Activated T-helper 2 cell treated with anti-CD3 and anti-CD28 coated beads, Interferon-gamma antibody, Interleukin-2, Interleukin-4, amounts not matched to agents 10 μg/mL and 5 μg/mL and 100 μg/mL, durations not matched to agents 14 hours and 24 hours and 36 hours (primary cell): Measurements from ENCODE around the gene NR2C2. TPM values are rescaled to one million over a fixed set of nuclear protein-coding genes. Genes with fewer than 3 reads are reported as not detected.

ENCODE experiments used
- DNase-seq: peaks from one replicate; pipeline ENCODE4 v3.0.0; 2021; ENCODE audit warnings: low spot score
- H3K27ac Mint-ChIP-seq: one replicate; pipeline ENCODE4 v1.8.0; 2021; ENCODE audit warnings: mixed read lengths
- H3K27me3 Mint-ChIP-seq: one replicate; pipeline ENCODE4 v1.8.0; 2021; ENCODE audit warnings: low read depth, mixed read lengths
- H3K36me3 Mint-ChIP-seq: one replicate; pipeline ENCODE4 v1.8.0; 2021; ENCODE audit warnings: low read depth, mixed read lengths
- H3K4me1 Mint-ChIP-seq: one replicate; pipeline ENCODE4 v1.8.0; 2021; ENCODE audit warnings: low read depth, mixed read lengths
- H3K4me3 Mint-ChIP-seq: one replicate; pipeline ENCODE4 v1.8.0; 2021; ENCODE audit warnings: low read depth, mild to moderate bottlenecking, moderate library complexity, mixed read lengths
- H3K9me3 Mint-ChIP-seq: one replicate; pipeline ENCODE4 v1.8.0; 2021; ENCODE audit warnings: mixed read lengths
- intact Hi-C: fragments of 100-400 bp; cut with micrococcal nuclease; formaldehyde crosslinking; loops from one replicate; pipeline ENCODE4 v1.15.1; 2023
- total RNA-seq: library from RNA; stranded (reverse); gene quantifications from 2 replicates; pipeline ENCODE4 v1.2.3, GENCODE V29; 2022

NR2C2 gene
- total RNA-seq, 1 donor from 2014 or later: 48.3 TPM

DNA sequence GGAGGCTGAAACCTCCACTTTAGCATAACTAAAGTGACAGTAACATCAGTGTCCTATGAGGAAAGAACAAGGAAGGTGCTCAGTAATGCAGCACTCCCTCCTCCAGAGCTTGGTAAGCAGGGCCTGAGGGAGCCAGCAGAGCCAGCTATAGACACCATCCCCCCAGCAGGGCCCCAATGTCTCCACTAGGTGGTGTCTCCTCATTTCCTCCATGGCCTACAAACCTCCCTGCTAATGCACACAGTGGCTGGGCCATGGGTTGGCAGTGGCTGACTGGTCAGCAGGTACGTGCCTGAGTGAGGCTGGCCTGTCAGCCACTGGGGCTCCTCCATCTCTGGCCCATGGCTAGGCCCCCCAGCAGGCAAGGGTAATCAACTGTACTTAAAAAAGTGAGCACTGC lies 104.1 kb downstream of the NR2C2 start:
- Mint-ChIP-seq H3K27ac (no peak overlapping the region), H3K36me3 (peaks cover 82% of the 10 kb centered on the region)
- intact Hi-C loops: no loop called here

DNA sequence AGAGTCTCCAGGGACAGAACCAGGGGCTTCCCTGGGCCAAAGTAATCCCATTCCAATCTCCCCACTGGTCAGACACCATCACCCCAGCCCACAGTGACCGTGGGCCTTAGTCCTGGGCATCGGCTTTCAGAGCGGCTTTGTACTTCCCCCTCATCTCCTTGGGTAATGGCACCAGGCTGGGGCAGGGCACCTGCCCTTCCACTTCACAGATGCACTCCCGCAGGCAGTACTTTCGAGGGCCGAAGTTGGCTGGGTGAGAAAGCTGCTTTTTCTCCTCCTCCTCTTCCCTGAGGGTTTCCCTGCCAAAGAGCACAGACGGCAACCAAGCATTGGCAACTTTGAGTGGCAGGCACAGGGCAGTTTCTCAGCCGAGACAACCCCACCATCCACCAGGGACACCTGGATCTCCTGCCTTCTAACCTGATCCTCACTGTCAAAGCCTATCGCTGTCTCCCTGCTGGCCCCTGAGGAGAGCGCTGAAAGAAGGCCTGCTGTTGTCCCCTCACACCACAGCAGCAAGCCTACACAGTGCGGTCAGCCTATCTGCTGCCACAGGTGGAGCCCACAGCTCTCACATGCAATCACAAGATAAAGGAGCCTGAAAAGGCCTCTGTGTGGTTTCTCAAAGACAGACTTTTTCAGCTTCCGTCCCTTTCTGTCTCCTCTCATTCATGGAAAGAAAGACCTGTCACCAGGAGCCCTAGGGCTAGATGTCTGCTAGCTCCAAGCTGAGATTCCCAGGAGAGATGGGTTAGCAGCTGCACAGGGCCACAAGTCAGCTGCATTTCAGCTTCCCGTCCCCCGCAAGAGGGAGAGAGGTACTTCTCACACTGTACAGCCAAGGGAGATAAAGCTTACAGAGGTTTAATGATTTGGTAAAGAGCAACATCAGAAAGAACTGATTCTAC lies 105.2 kb downstream of the NR2C2 start:
- Mint-ChIP-seq H3K36me3 (peaks cover 82% of the 10 kb centered on the region), H3K4me1 (peaks cover 24% of the 10 kb centered on the region), H3K27me3 (no peaks in the 10 kb centered on the region), H3K9me3 (no peaks in the 10 kb centered on the region), H3K27ac (no peak overlapping the region), H3K4me3 (no peak overlapping the region)
- intact Hi-C loops: no loop called here
- no peak for DNase-seq

More for the DNA sequence above, 104.1 kb downstream of the NR2C2 start:
- peaks cover 21% of the 10 kb centered on the region for H3K4me1 Mint-ChIP-seq
- H3K4me3 Mint-ChIP-seq: no peak overlapping the region
- DNase-seq: peak; percentile 18
- H3K9me3 Mint-ChIP-seq: no peaks in the 10 kb centered on the region
- no peaks in the 10 kb centered on the region for H3K27me3 Mint-ChIP-seq

DNA sequence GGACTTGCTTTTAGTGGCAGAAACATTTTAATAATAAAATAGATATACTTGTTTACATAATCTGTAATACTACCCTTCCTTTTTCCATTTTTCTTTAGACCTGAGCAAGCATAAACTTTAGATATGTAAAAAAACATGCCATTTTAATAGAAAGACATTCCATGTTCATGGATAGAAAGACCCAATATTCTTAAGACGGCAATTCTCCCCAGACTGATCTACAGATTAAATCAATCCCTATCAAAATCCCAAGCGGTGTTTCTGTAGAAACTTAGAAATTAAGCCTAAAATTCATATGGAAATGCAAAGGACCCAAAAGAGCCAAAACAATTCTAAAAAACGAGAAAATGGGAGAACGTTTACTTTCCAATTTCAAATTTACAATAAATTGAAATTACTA lies 106.2 kb downstream of the NR2C2 start:
- no peaks in the 10 kb centered on the region for H3K9me3 Mint-ChIP-seq
- no peak overlapping the region for H3K27ac Mint-ChIP-seq
- DNase-seq: no peak
- H3K4me3 Mint-ChIP-seq: no peak overlapping the region
- H3K4me1 Mint-ChIP-seq: peaks cover 25% of the 10 kb centered on the region
- H3K36me3 Mint-ChIP-seq: peaks cover 85% of the 10 kb centered on the region
- no peaks in the 10 kb centered on the region for H3K27me3 Mint-ChIP-seq
- intact Hi-C loops: no loop called here

DNA sequence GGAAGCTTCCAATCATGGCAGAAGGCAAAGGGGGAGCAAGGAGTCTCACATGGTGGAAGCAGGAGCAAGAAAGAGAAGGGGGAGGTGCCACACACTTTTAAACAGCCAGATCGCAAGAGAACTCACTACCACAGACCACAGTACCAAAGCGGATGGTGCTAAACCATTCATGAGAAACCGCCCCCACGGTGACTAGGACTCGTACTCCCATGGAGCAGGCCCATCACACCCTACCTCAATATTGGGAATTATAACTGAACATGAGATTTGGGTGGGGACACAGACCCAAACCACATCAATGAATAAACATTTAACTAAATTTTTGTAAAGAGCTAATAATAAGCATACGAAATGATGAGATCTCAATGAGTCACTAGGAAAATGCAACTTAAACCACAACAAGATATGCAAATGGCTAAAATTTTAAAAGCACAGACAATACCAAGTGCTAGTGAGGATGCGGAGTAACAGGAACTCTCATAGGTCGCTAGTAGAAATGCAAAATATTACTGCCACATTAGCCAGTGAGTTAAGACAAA lies 107.7 kb downstream of the NR2C2 start:
- Mint-ChIP-seq H3K4me1 (peaks cover 28% of the 10 kb centered on the region), H3K36me3 (peaks cover 86% of the 10 kb centered on the region), H3K27me3 (no peaks in the 10 kb centered on the region), H3K9me3 (no peaks in the 10 kb centered on the region), H3K27ac (peak overlapping the region; percentile 79), H3K4me3 (peak overlapping the region; percentile 2)
- intact Hi-C loops: loop anchor here (1.0 to 2.0 kb wide), 2 partner anchors 10 to 44 kb away; partner anchors contain the start of genes MRPS25 and RBSN
- DNase-seq: peak; percentile 46

DNA sequence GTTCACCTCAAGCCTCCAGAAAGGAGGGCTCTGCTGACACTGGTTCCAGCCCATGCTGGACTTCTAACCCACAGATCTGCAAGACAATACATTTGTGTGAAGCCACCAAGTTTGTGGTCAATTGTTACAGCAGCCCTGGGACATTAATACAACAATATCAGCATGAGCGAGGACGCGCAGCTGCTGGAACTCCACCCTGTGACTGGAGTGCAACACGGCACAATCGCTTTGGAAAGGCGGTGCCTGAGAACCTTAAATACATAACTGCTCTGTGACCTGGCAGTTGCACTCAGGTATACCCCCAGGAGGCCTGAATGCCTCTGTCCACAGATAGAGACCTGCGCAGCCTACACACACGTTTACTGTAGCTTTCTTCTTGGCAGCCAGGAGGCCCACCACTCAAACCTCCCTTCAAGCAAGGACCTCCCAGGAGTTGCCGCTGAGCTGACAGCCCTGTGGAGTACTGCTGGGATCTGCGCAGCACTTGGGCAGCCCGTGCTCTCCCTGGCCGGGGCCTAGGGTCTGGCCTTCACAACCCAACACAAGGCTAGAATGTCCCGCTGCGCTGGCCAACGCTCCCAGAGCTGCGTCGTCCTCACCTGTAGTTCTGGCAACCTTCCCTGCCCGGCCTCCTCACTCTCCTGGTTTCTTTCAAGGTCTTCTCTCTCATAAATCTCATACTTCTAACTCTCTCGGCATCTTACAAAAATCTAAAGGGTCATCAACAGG lies 109.5 kb downstream of the NR2C2 start:
- intact Hi-C loops: no loop called here
- H3K27ac Mint-ChIP-seq: no peak overlapping the region
- H3K4me1 Mint-ChIP-seq: peaks cover 25% of the 10 kb centered on the region
- DNase-seq: no peak
- no peaks in the 10 kb centered on the region for H3K27me3 Mint-ChIP-seq
- H3K36me3 Mint-ChIP-seq: peaks cover 80% of the 10 kb centered on the region
- no peak overlapping the region for H3K4me3 Mint-ChIP-seq
- H3K9me3 Mint-ChIP-seq: no peaks in the 10 kb centered on the region

DNA sequence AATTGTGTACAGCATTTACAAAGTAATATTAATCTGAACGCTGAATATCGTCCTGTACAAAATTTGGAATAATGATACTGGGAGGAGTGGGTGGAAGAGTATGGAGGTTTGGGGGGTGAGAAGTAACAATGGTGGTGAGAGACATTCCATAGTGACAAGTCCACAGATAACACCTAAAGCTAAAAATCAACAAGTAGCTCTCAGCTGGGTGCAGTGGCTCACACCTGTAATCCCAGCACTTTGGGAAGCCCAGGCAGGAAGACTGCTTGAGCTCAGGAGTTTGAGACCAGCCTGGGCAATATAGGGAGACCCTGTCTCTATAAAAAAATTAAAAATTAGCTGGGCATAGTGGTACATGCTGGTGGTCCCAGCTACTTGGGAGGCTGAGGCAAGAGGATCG lies 112.6 kb downstream of the NR2C2 start:
- Mint-ChIP-seq H3K27me3 (no peaks in the 10 kb centered on the region), H3K4me1 (peaks cover 26% of the 10 kb centered on the region), H3K4me3 (no peak overlapping the region), H3K36me3 (peaks cover 64% of the 10 kb centered on the region), H3K9me3 (no peaks in the 10 kb centered on the region), H3K27ac (no peak overlapping the region)
- intact Hi-C loops: no loop called here
- DNase-seq: no peak

DNA sequence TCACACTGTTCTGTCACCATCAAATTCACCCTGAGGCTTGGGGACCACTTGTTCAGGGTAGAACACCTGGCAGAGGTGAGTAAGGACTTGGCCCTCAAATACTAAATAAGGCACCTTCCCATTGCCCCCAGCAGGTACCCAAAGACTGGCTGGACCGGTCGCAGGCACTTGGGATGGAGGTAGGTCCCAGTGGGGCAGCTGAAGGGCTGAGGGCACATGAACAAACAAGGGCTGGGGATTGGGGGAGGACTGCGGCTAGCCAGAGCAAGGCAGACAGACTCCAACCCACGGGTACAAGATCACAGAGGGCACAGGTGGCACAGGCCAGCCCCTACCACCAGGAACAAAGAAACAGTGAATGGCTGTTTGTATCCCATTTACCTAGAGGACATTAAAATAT lies 115.9 kb downstream of the NR2C2 start:
- H3K4me1 Mint-ChIP-seq: peaks cover 22% of the 10 kb centered on the region
- H3K4me3 Mint-ChIP-seq: peak overlapping the region; percentile 94
- H3K27ac Mint-ChIP-seq: peak overlapping the region; percentile 43
- no peak for DNase-seq
- H3K9me3 Mint-ChIP-seq: no peaks in the 10 kb centered on the region
- H3K36me3 Mint-ChIP-seq: peaks cover 36% of the 10 kb centered on the region
- H3K27me3 Mint-ChIP-seq: no peaks in the 10 kb centered on the region
- intact Hi-C loops: no loop called here

DNA sequence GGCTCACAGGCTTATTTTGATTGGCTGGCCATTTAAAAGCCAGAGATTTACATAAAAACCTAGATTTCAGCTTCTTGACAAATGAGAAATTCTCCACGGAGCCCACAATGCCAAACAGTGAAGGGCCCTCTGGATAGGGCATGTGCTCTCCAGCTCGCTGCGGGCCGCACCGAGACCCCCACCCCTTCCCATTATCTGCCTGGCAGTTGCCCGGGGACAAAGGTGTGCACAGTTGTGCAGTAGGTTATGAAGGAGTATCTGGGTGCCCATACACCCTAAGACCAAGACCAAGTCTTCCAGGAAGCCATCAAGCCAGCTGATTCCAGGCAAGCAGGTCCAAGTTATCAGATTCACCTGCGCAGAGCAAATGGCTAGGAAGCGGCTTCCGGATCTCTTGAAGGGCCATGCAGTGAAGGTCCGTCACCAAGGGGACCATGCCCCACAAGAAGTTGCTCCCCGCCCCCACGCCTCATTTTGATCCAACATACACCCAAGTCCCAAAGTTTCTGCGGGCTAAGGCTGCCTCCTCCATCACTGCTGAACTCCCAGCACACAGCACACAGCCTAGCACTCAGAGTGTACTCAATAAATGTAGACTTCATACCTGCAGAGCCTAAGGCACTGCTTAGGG lies 116.4 kb downstream of the NR2C2 start:
- Mint-ChIP-seq H3K27me3 (no peaks in the 10 kb centered on the region), H3K4me1 (peaks cover 22% of the 10 kb centered on the region), H3K4me3 (peak overlapping the region; percentile 94), H3K36me3 (peaks cover 31% of the 10 kb centered on the region), H3K27ac (peak overlapping the region; percentile 93), H3K9me3 (no peaks in the 10 kb centered on the region)
- intact Hi-C loops: no loop called here
- no peak for DNase-seq

DNA sequence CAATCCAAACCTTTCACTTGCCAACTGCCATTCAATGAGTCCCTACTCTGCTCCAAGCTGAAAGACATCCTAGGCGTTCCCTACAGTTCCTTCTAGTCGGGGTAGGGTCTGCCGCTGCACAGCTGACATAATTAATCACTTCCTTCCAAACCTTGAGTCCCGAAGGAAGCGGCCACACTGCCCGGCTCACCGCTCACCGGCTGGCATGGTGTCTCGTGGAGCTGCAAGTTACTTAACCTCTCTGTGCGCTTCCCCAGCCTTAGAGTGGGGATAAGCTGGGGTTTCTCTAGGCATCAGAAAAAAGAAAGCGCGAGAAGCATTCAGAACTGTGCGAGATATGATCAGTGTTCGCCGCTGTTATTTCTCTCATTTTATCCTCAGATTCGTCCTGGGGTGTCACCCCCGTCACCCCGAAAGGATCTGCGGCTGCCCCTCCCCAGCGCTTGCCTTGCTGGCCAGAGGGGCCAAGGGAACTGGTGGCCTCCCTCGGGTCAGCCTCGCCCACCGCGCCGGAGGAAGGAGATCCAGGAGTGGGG lies 117.0 kb downstream of the NR2C2 start:
- H3K4me1 Mint-ChIP-seq: peaks cover 22% of the 10 kb centered on the region
- peaks cover 27% of the 10 kb centered on the region for H3K36me3 Mint-ChIP-seq
- H3K4me3 Mint-ChIP-seq: peak overlapping the region; percentile 94
- DNase-seq: peak; percentile 29
- H3K27me3 Mint-ChIP-seq: no peaks in the 10 kb centered on the region
- H3K9me3 Mint-ChIP-seq: no peaks in the 10 kb centered on the region
- H3K27ac Mint-ChIP-seq: peak overlapping the region; percentile 93
- intact Hi-C loops: no loop called here

DNA sequence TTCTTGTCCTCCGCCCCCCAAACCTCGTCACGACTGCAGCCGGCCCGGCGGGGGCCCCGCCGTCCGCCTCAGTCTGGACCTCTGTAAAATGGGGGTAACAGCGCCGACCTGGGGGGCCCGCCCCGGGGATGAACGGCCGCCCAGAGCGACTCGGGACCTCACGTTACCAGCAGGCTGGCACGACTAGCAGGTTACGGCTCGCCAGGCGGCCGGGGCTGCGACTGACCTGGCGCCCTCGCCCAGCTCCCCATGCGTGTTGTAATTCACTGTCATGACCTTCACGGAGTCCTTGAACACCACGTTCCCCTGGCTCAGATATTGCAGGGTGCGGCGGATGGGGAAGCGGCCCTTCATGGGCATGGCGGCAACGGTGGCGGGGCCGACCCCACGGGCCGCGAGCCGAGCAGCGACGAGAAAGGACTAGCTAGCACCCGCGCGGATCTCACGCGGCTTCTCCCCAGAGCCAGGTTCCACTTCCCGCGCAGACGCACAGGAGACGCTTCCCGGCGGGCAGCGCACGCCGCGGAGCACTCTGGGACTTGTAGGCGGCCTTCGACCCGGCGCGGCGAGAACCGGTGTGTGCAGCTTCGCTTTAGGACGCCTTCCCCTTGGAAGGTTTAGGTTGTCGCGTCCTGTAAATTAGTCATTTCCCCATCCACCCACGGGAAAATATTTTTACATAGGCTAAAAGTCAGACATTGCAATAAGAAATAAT lies 117.6 kb downstream of the NR2C2 start, which contains the start of gene MRPS25:
TSS of gene MRPS25 (minus strand) at position 481 of the 715 bp plus-strand sequence. CDS start at position 360, 121 bp downstream.
- DNase-seq: peak; percentile 88
- intact Hi-C loops: loop anchor here (1.0 kb wide), 4 partner anchors 10 to 141 kb away; partner anchors contain the start of genes CAPN7 and RBSN
- Mint-ChIP-seq H3K36me3 (peaks cover 22% of the 10 kb centered on the region), H3K9me3 (no peaks in the 10 kb centered on the region), H3K4me1 (peaks cover 20% of the 10 kb centered on the region), H3K27ac (peak within 1 kb of the TSS; percentile 93), H3K4me3 (peak within 1 kb of the TSS; percentile 94), H3K27me3 (no peaks in the 10 kb centered on the region)

DNA sequence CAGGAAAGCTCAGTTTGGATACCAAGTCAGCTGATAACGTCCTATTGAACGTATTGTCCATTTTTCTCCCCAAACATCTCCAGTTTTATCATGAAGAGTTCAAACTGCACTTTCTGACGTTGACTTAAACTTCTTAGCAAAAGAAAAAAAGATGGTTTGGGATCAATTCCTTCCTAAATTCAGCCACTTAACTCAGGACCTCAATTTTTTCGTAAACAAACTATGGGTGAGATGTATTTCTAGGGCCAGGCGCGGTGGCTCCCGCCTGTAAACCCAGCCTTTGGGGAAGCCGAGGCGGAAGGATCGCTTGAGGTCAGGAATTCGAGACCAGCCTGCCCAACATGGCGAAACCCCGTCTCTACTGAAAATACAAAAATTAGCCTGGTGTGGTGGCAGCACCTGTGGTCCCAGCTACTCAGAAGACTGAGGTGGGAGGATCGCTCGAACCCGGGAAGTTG lies 118.2 kb downstream of the NR2C2 start:
- Mint-ChIP-seq H3K27ac (peak overlapping the region; percentile 93), H3K4me3 (peak overlapping the region; percentile 94), H3K36me3 (peaks cover 25% of the 10 kb centered on the region), H3K9me3 (no peaks in the 10 kb centered on the region), H3K27me3 (no peaks in the 10 kb centered on the region), H3K4me1 (peaks cover 20% of the 10 kb centered on the region)
- intact Hi-C loops: loop anchor here (1.0 kb wide), 4 partner anchors 10 to 141 kb away; partner anchors contain the start of genes CAPN7 and RBSN
- DNase-seq: no peak
